ENCODE measurements around the gene GPRC6A. TPM values are rescaled to one million over a fixed set of nuclear protein-coding genes. Genes with fewer than 3 reads are reported as not detected.

GPRC6A gene
- total RNA-seq, 2 experiments from 2014 or later, result not detected

DNA sequence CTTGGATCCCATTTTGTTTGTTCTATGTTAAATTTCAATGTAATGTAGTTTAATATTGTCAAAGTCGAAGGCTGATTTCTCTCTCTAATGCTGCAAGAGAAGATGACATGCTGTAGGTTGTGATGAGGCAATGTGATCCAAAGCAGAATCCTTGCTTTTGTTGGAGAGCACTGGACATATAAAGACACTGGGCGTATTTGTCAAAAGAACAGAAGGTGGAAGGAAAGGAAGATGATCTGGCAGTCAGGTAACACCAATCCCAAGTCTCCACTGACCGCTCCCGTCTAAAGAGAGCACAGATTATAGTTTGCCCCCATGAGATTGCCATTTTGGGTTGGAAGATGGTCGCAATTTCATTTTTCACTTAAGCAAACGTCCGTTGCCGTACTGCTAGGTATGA lies 47.2 kb upstream of the GPRC6A start:
- H3K27me3 Mint-ChIP-seq, result peaks cover 71% of the 10 kb centered on the region

DNA sequence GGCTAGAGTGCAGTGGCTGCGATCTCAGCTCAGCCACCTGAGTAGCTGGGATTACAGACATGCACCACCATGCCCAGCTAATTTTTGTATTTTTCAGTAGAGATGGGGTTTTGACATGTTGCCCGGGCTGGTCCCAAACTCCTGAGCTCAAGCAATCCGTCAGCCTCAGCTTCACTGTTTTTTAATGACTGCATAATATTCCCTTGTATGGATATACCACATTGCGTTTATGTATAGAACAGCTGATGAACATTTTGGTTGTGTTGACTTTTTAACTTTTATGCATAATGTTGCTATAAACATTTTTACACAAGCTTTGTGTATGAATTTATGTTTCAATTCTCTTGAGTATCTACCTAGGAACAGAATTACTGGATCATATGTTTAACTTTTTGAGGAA lies 43.9 kb upstream of the GPRC6A start:
- peaks cover 60% of the 10 kb centered on the region for H3K27me3 Mint-ChIP-seq
- TF ChIP-seq, protein P1, sequence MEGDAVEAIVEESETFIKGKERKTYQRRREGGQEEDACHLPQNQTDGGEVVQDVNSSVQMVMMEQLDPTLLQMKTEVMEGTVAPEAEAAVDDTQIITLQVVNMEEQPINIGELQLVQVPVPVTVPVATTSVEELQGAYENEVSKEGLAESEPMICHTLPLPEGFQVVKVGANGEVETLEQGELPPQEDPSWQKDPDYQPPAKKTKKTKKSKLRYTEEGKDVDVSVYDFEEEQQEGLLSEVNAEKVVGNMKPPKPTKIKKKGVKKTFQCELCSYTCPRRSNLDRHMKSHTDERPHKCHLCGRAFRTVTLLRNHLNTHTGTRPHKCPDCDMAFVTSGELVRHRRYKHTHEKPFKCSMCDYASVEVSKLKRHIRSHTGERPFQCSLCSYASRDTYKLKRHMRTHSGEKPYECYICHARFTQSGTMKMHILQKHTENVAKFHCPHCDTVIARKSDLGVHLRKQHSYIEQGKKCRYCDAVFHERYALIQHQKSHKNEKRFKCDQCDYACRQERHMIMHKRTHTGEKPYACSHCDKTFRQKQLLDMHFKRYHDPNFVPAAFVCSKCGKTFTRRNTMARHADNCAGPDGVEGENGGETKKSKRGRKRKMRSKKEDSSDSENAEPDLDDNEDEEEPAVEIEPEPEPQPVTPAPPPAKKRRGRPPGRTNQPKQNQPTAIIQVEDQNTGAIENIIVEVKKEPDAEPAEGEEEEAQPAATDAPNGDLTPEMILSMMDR (IDR thresholded peaks at IDR 0.05), result no peak
- Histone ChIP-seq H3K9me3 (ENCODE audit: control insufficient read depth in 1 of 2, insufficient read depth in 1 of 2, low read length in 2 of 2) (peaks cover 0 to 13% of the 10 kb centered on the region in 2 experiments), H3K36me3 (ENCODE audit: insufficient read depth, low read length) (no peaks in the 10 kb centered on the region), H3K4me3 (ENCODE audit: low read length) (no peak overlapping the region), H3K27me3 (ENCODE audit: control insufficient read depth in 1 of 2, insufficient read depth in 2 of 2, low read length in 2 of 2) (peaks cover 25 to 31% of the 10 kb centered on the region in 2 experiments), H3K27ac (ENCODE audit: low read depth in 1 of 2, low read length in 2 of 2) (no peak overlapping the region), H3K4me1 (ENCODE audit: insufficient read depth, low read length) (peaks cover 8% of the 10 kb centered on the region)
- no peak for DNase-seq
- CTCF ChIA-PET, result no interaction called here
- H3K36me3 Mint-ChIP-seq (ENCODE audit: low read depth), result no peaks in the 10 kb centered on the region
- no peak overlapping the region for H3K4me3 Mint-ChIP-seq
- no peak for ATAC-seq (ENCODE audit: poor library complexity)
- peaks cover 9% of the 10 kb centered on the region for H3K9me3 Mint-ChIP-seq
- POLR2A ChIA-PET, result no interaction called here
- H3K4me1 Mint-ChIP-seq (ENCODE audit: low read depth), result peaks cover 8% of the 10 kb centered on the region
- no peak overlapping the region for H3K27ac Mint-ChIP-seq
- intact Hi-C loops (cut with DNase I, micrococcal nuclease), result no loop called here

More for the DNA sequence above, 47.2 kb upstream of the GPRC6A start:
- ChIA-PET CTCF (no interaction called here), POLR2A (no interaction called here)
- no peaks in the 10 kb centered on the region for H3K36me3 Mint-ChIP-seq (ENCODE audit: low read depth)
- H3K27ac ChIP-seq (ENCODE audit: low read depth in 1 of 2, low read length in 2 of 2), result no peak overlapping the region
- peaks cover 8% of the 10 kb centered on the region for H3K4me1 Mint-ChIP-seq (ENCODE audit: low read depth)
- H3K9me3 ChIP-seq (ENCODE audit: control insufficient read depth in 1 of 2, insufficient read depth in 1 of 2, low read length in 2 of 2), result peaks cover 0 to 13% of the 10 kb centered on the region in 2 experiments
- ATAC-seq (ENCODE audit: poor library complexity), result no peak
- H3K27ac Mint-ChIP-seq, result no peak overlapping the region
- no peak for DNase-seq
- H3K9me3 Mint-ChIP-seq, result peaks cover 5% of the 10 kb centered on the region
- TF ChIP-seq, protein P1 (IDR thresholded peaks at IDR 0.05), result no peak
- intact Hi-C loops (cut with DNase I, micrococcal nuclease), result no loop called here
- H3K4me3 Mint-ChIP-seq, result no peak overlapping the region
- H3K4me3 ChIP-seq (ENCODE audit: low read length), result no peak overlapping the region
- peaks cover 8% of the 10 kb centered on the region for H3K4me1 ChIP-seq (ENCODE audit: insufficient read depth, low read length)
- no peaks in the 10 kb centered on the region for H3K36me3 ChIP-seq (ENCODE audit: insufficient read depth, low read length)
- peaks cover 27 to 35% of the 10 kb centered on the region in 2 experiments for H3K27me3 ChIP-seq (ENCODE audit: control insufficient read depth in 1 of 2, insufficient read depth in 2 of 2, low read length in 2 of 2)

DNA sequence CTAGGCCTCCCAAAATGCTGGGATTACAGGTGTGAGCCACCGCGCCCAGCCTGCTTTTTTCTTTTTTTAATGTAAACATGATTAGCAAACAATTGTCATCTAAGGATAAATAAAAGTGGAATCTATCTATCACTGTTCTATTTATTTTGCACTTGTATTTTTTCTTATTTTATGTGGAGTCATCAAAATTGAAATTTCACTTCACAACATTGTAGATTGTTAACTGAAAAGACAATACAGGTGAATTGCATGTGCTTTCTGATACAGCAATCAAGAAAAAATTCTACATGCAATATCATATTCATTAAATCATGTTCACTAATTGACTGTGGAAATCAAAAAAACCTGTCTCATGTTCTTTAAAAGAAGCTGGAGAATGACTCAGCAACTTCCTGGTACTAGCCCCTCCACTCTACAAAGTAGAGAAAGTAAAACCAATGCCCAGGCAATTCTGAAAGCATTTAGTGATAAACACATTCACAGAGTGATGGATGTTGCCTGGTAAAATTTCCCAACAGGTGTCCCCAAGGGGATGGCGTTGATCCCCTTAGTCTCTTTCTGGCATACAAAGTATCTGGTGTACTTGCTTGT lies 37.5 kb upstream of the GPRC6A start:
- Mint-ChIP-seq H3K4me3 (no peak overlapping the region), H3K9me3 (peaks cover 10% of the 10 kb centered on the region), H3K4me1 (ENCODE audit: low read depth) (no peaks in the 10 kb centered on the region), H3K27me3 (peaks cover 15% of the 10 kb centered on the region), H3K27ac (no peak overlapping the region), H3K36me3 (ENCODE audit: low read depth) (no peaks in the 10 kb centered on the region)
- Histone ChIP-seq H3K4me1 (ENCODE audit: insufficient read depth, low read length) (no peaks in the 10 kb centered on the region), H3K36me3 (ENCODE audit: insufficient read depth, low read length) (no peaks in the 10 kb centered on the region), H3K27ac (ENCODE audit: low read depth in 1 of 2, low read length in 2 of 2) (no peak overlapping the region), H3K27me3 (ENCODE audit: control insufficient read depth in 1 of 2, insufficient read depth in 2 of 2, low read length in 2 of 2) (no peaks in the 10 kb centered on the region), H3K4me3 (ENCODE audit: low read length) (no peak overlapping the region), H3K9me3 (ENCODE audit: control insufficient read depth in 1 of 2, insufficient read depth in 1 of 2, low read length in 2 of 2) (no peaks in the 10 kb centered on the region)
- DNase-seq, result no peak
- CTCF ChIA-PET, result no interaction called here
- POLR2A ChIA-PET, result no interaction called here
- ATAC-seq (ENCODE audit: poor library complexity), result no peak
- intact Hi-C loops (cut with DNase I, micrococcal nuclease), result no loop called here
- TF ChIP-seq, protein P1 (IDR thresholded peaks at IDR 0.05), result no peak
